ENCODE results near the gene CNOT8.

CNOT8 gene

DNA sequence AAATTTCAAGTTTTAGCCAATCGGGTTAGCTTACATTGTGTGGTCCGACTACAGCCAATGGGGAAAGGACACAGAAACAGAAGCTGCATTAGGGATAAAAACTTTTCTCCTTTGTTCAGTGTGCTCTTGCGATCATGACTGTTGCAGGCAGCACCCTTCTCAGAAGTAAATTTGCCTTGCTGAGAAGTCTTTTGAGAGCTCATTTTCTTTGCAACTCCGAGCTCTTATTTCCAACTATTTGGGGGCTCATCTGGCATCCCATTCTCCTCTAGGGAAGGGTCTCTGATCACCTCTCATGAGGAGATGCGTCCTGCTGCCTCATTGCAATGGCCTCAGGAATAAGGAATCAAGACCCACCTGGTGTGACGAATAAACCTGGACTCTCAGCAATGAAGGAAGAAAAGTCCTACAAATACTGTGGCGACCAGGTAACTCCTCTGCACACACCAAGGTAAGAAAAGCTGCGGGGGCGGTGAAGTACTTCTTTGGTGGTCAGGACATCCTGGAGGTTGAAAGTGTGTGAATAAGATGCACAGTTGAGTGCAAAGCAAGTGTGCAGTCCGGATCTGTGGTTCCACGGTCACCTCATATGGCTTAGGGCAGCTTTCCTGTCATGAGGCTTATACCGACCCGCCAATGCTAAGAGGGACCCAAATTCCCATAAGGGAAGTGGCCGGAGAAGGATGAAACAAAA is 20.4 kb downstream of the CNOT8 start:
- TF ChIP-seq, protein P1, sequence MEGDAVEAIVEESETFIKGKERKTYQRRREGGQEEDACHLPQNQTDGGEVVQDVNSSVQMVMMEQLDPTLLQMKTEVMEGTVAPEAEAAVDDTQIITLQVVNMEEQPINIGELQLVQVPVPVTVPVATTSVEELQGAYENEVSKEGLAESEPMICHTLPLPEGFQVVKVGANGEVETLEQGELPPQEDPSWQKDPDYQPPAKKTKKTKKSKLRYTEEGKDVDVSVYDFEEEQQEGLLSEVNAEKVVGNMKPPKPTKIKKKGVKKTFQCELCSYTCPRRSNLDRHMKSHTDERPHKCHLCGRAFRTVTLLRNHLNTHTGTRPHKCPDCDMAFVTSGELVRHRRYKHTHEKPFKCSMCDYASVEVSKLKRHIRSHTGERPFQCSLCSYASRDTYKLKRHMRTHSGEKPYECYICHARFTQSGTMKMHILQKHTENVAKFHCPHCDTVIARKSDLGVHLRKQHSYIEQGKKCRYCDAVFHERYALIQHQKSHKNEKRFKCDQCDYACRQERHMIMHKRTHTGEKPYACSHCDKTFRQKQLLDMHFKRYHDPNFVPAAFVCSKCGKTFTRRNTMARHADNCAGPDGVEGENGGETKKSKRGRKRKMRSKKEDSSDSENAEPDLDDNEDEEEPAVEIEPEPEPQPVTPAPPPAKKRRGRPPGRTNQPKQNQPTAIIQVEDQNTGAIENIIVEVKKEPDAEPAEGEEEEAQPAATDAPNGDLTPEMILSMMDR (IDR thresholded peaks at IDR 0.05; ENCODE audit: control insufficient read depth, insufficient read depth, low read depth, low read length, missing control alignments), result no peak
- H3K4me3 ChIP-seq (ENCODE audit: control insufficient read depth, low read depth, low read length), result no peak overlapping the region
- no peak for DNase-seq (ENCODE audit: low read depth)

DNA sequence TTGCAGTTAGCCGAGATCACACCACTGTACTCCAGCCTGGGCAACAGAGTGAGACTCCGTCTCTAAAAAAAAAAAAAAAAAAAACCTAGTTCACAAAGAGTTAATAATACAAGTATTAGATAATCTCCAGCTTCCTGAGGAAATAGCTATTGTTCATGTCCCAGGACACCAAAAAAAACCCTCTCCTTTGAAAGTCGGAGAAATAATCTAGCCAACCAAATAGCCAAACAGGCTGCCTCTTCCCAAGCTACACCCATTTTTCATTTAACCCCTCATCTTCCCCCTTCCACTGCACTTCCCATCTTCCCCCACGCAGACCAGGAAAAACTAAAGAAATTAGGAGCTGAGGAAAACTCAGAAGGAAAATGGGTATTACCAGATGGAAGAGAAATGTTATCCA is 23.6 kb downstream of the CNOT8 start:
- TF ChIP-seq, protein P1 (IDR thresholded peaks at IDR 0.05; ENCODE audit: control insufficient read depth, insufficient read depth, low read depth, low read length, missing control alignments), result no peak
- DNase-seq (ENCODE audit: low read depth), result no peak
- H3K4me3 ChIP-seq (ENCODE audit: control insufficient read depth, low read depth, low read length), result no peak overlapping the region

DNA sequence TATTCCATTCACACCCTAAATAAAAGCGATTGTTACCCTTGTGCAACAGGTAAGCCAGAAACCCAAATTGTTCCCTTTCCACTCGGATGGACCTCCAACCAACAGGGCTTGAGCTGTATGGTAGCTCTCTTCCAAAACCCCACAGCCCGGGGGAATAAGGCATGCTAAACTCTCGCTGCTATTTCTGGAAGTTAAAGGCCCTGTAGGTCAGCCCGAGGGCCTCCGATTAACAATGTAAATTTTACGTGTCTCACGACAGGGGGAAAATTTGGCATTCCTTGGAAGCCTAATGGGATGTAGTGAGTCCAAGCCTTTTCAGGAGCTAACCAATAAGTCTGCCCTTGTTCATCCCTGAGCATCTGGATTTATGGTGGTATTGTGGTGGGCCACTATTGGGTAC is 26.0 kb downstream of the CNOT8 start:
- H3K4me3 ChIP-seq (ENCODE audit: control insufficient read depth, low read depth, low read length), result no peak overlapping the region
- TF ChIP-seq, protein P1 (IDR thresholded peaks at IDR 0.05; ENCODE audit: control insufficient read depth, insufficient read depth, low read depth, low read length, missing control alignments), result no peak
- no peak for DNase-seq (ENCODE audit: low read depth)

DNA sequence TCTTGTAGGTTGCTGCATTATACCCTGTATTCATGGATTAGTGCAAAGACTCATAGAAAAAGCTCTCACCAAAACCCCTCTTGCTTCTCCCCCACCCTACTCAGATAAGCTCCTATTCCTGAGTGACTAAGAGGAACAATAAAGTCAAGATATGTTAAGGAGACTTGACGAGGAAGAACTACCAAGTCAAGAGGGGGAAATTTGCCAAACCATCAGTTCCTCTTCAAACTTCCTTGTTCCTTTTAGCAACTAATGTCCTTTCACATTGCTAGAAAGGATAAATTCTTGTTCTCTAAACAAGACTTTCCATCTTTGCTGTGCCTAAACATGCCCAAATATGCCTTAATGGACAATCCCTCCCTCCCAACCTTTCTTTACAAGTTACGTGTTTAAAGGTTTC is 27.0 kb downstream of the CNOT8 start:
- TF ChIP-seq, protein P1 (IDR thresholded peaks at IDR 0.05; ENCODE audit: control insufficient read depth, insufficient read depth, low read depth, low read length, missing control alignments), result no peak
- no peak for DNase-seq (ENCODE audit: low read depth)
- H3K4me3 ChIP-seq (ENCODE audit: control insufficient read depth, low read depth, low read length), result no peak overlapping the region

DNA sequence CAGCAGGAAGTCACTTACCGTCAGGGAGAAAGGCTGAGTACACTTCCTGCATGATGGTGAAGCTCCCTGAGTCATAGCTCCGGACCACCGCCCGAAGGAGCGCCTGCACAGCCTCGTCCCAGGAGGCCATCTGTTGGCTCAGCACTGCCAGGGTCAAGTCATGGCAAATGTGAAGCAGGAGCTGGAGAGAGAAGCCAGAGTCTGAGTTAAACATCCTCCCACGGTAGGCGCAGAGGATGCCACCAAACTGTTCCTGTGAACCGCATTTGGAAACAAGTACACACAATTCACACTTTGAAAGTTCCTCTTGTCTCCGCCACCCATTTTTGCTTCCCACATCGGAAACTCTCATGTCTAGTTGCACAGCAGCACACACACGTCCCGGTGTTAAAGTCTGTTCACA is 33.9 kb downstream of the CNOT8 start:
- no peak for DNase-seq (ENCODE audit: low read depth)
- TF ChIP-seq, protein P1 (IDR thresholded peaks at IDR 0.05; ENCODE audit: control insufficient read depth, insufficient read depth, low read depth, low read length, missing control alignments), result no peak
- H3K4me3 ChIP-seq (ENCODE audit: control insufficient read depth, low read depth, low read length), result no peak overlapping the region

DNA sequence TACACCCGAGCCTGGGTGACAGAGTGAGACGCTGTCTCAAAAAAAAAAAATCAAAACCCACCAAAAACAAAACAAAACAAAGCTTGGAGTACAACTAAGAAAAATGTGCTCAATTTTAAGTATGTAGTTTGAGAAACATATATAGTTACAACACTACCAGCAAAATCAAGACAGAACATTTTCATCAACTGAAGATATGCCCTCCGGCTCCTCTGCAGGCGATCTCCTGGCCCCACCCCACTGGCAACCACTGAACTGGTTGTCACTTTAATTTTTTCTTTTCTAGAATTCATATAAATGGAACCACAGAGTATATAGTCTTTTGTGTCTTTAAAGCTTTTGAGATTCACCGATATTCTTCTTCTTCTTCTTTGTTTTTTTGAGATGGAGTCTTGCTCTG is 35.0 kb downstream of the CNOT8 start:
- no peak overlapping the region for H3K4me3 ChIP-seq (ENCODE audit: control insufficient read depth, low read depth, low read length)
- DNase-seq (ENCODE audit: low read depth), result no peak
- TF ChIP-seq, protein P1 (IDR thresholded peaks at IDR 0.05; ENCODE audit: control insufficient read depth, insufficient read depth, low read depth, low read length, missing control alignments), result no peak
